H9 (cell line): ENCODE measurements around the gene CCDC93. TPM values are rescaled to one million over a fixed set of nuclear protein-coding genes. Genes with fewer than 3 reads are reported as not detected.

Source experiments
- DNase-seq: peaks from one replicate; pipeline ENCODE4 v3.0.0-alpha.2; 2017
- H2AFZ ChIP-seq: one replicate; pipeline ENCODE4 v1.6.1; 2013; ENCODE audit warnings: mild to moderate bottlenecking, low read length, control low read depth, moderate library complexity
- H2AK5ac ChIP-seq: 2 replicates; pipeline ENCODE4 v1.6.1; 2013; ENCODE audit warnings: low read length, control low read depth, mixed read lengths; ENCODE audit not compliant: insufficient read length
- H2BK120ac ChIP-seq: one replicate; pipeline ENCODE4 v1.6.1; 2013; ENCODE audit warnings: low read depth, mild to moderate bottlenecking, low read length, control low read depth, inconsistent platforms; ENCODE audit not compliant: poor library complexity, severe bottlenecking
- H2BK12ac ChIP-seq: 2 replicates; pipeline ENCODE4 v1.6.1; 2013; ENCODE audit warnings: low read length, control low read depth, mixed read lengths, low read depth; ENCODE audit not compliant: insufficient read length
- H2BK15ac ChIP-seq: 2 replicates; pipeline ENCODE4 v1.6.1; 2013; ENCODE audit warnings: low read depth, low read length, control low read depth
- H2BK20ac ChIP-seq: one replicate; pipeline ENCODE4 v1.6.1; 2013; ENCODE audit warnings: low read depth, mild to moderate bottlenecking, low read length, control low read depth, inconsistent platforms; ENCODE audit not compliant: poor library complexity, severe bottlenecking
- H2BK5ac ChIP-seq: 2 replicates; pipeline ENCODE4 v1.6.1; 2013; ENCODE audit warnings: low read length, control low read depth, mixed read lengths; ENCODE audit not compliant: insufficient read length
- H3K14ac ChIP-seq: 2 replicates; pipeline ENCODE4 v1.6.1; 2013; ENCODE audit warnings: low read length, control low read depth; ENCODE audit not compliant: insufficient read depth
- H3K18ac ChIP-seq: 2 replicates; pipeline ENCODE4 v1.6.1; 2013; ENCODE audit warnings: low read depth, mild to moderate bottlenecking, mixed read lengths, low read length, control low read depth; ENCODE audit not compliant: insufficient read length
- H3K23ac ChIP-seq: 2 replicates; pipeline ENCODE4 v1.6.1; 2013; ENCODE audit warnings: low read length, control low read depth, mixed read lengths, low read depth; ENCODE audit not compliant: insufficient read length
- H3K23me2 ChIP-seq: 2 replicates; pipeline ENCODE4 v1.6.1; 2013; ENCODE audit warnings: low read depth, mild to moderate bottlenecking, mixed read lengths, low read length, control low read depth; ENCODE audit not compliant: insufficient read length, poor library complexity, severe bottlenecking
- H3K27ac ChIP-seq: 2 replicates; pipeline ENCODE4 v1.5.1; 2013; ENCODE audit warnings: low read length, control low read depth, mixed read lengths, low read depth; ENCODE audit not compliant: insufficient read length
- H3K27me3 ChIP-seq: 2 replicates; pipeline ENCODE4 v1.6.1; 2013; ENCODE audit warnings: low read length, control low read depth, inconsistent platforms; ENCODE audit not compliant: insufficient read depth
- H3K4ac ChIP-seq: 2 replicates; pipeline ENCODE4 v1.6.1; 2013; ENCODE audit warnings: low read depth, mild to moderate bottlenecking, control low read depth, inconsistent platforms, low read length, moderate library complexity
- H3K4me1 ChIP-seq: 2 replicates; pipeline ENCODE4 v1.6.1; 2013; ENCODE audit warnings: low read length, control low read depth, inconsistent platforms; ENCODE audit not compliant: insufficient read depth
- H3K4me2 ChIP-seq: 2 replicates; pipeline ENCODE4 v1.6.1; 2013; ENCODE audit warnings: low read length, control low read depth, mixed read lengths; ENCODE audit not compliant: insufficient read length, insufficient read depth
- H3K56ac ChIP-seq: 2 replicates; pipeline ENCODE4 v1.6.1; 2013; ENCODE audit warnings: low read depth, mild to moderate bottlenecking, mixed read lengths, low read length, control low read depth; ENCODE audit not compliant: insufficient read length
- H3K79me1 ChIP-seq: 2 replicates; pipeline ENCODE4 v1.6.1; 2013; ENCODE audit warnings: low read depth, mild to moderate bottlenecking, moderate library complexity, low read length, control low read depth, inconsistent platforms; ENCODE audit not compliant: insufficient read depth, poor library complexity, severe bottlenecking
- H3K79me2 ChIP-seq: 2 replicates; pipeline ENCODE4 v1.6.1; 2013; ENCODE audit warnings: low read length, control low read depth, inconsistent platforms; ENCODE audit not compliant: insufficient read depth
- H3K9ac ChIP-seq: 2 replicates; pipeline ENCODE4 v1.6.1; 2013; ENCODE audit warnings: low read length, control low read depth, mixed read lengths; ENCODE audit not compliant: insufficient read length; ENCODE audit errors: extremely low read depth
- H3K9me3 ChIP-seq: one replicate; pipeline ENCODE4 v1.6.1; 2013; ENCODE audit warnings: low read depth, low read length, inconsistent platforms; ENCODE audit not compliant: control insufficient read depth
- H3T11ph ChIP-seq: one replicate; pipeline ENCODE4 v1.6.1; 2013; ENCODE audit warnings: mild to moderate bottlenecking, low read length, control low read depth, inconsistent platforms
- H4K20me1 ChIP-seq: one replicate; pipeline ENCODE4 v1.6.1; 2013; ENCODE audit not compliant: control insufficient read depth, insufficient read length, insufficient read depth
- H4K5ac ChIP-seq: 2 replicates; pipeline ENCODE4 v1.6.1; 2013; ENCODE audit warnings: low read depth, mild to moderate bottlenecking, mixed read lengths, low read length, control low read depth; ENCODE audit not compliant: insufficient read length
- H4K8ac ChIP-seq: replicated peaks from 2 replicates; pipeline ENCODE4 v1.6.1; 2013; ENCODE audit warnings: low read length, control low read depth, mixed read lengths, low read depth; ENCODE audit not compliant: insufficient read length
- H4K91ac ChIP-seq: 2 replicates; pipeline ENCODE4 v1.6.1; 2013; ENCODE audit warnings: low read depth, mild to moderate bottlenecking, moderate library complexity, mixed read lengths, low read length, control low read depth; ENCODE audit not compliant: insufficient read length
- H3K27ac Mint-ChIP-seq, 3 experiments: 2 replicates in 2 of 3; 3 replicates in 1 of 3; pipeline ENCODE4 v1.8.0; 2020 to 2021; ENCODE audit warnings: mixed read lengths in 3 of 3, mild to moderate bottlenecking in 1 of 3, moderate library complexity in 1 of 3
- H3K27me3 Mint-ChIP-seq: 2 replicates; pipeline ENCODE4 v1.8.0; 2021; ENCODE audit warnings: low read depth, mild to moderate bottlenecking, moderate library complexity, mixed read lengths
- H3K36me3 Mint-ChIP-seq, 3 experiments: 2 replicates in 2 of 3; 3 replicates in 1 of 3; pipeline ENCODE4 v1.8.0; 2020 to 2021; ENCODE audit warnings: low read depth in 3 of 3, mixed read lengths in 3 of 3; ENCODE audit not compliant: insufficient read depth in 1 of 3
- H3K4me1 Mint-ChIP-seq, 2 experiments: 2 replicates each; pipeline ENCODE4 v1.8.0; 2020; ENCODE audit warnings: mixed read lengths in 2 of 2
- H3K4me3 Mint-ChIP-seq, 2 experiments: 2 replicates in 1 of 2; 3 replicates in 1 of 2; pipeline ENCODE4 v1.8.0; 2020 to 2021; ENCODE audit warnings: mild to moderate bottlenecking in 2 of 2, mixed read lengths in 2 of 2, moderate library complexity in 1 of 2
- H3K9me3 Mint-ChIP-seq, 2 experiments: 2 replicates in 1 of 2; 3 replicates in 1 of 2; pipeline ENCODE4 v1.8.0; 2020; ENCODE audit warnings: mild to moderate bottlenecking in 2 of 2, mixed read lengths in 2 of 2, moderate library complexity in 1 of 2
- WGBS: extraction: QIAGEN DNeasy Blood & Tissue Kit; methylation state at CpG from one replicate; pipeline ENCODE4 v1.1.7; 2013; ENCODE audit warnings: missing lambda C conversion rate, low lambda C conversion rate, mixed read lengths; ENCODE audit not compliant: insufficient read length; ENCODE audit errors: extremely low coverage; 5-methylcytosine and 5-hydroxymethylcytosine counted together
- total RNA-seq: library from RNA; stranded (reverse); gene quantifications from 2 replicates; pipeline ENCODE4 v1.2.1, GENCODE V29; 2021
- TF ChIP-seq, protein P1 (sequence below): fragments of 200-600 bp; sonication (generic); conservative IDR thresholded peaks from 3 replicates; pipeline ENCODE4 v1.8.0; 2021; ENCODE audit warnings: antibody characterized with exemption, mild to moderate bottlenecking

Gene CCDC93
- total RNA-seq, 1 experiment from 2014 or later: 16.4 TPM

DNA sequence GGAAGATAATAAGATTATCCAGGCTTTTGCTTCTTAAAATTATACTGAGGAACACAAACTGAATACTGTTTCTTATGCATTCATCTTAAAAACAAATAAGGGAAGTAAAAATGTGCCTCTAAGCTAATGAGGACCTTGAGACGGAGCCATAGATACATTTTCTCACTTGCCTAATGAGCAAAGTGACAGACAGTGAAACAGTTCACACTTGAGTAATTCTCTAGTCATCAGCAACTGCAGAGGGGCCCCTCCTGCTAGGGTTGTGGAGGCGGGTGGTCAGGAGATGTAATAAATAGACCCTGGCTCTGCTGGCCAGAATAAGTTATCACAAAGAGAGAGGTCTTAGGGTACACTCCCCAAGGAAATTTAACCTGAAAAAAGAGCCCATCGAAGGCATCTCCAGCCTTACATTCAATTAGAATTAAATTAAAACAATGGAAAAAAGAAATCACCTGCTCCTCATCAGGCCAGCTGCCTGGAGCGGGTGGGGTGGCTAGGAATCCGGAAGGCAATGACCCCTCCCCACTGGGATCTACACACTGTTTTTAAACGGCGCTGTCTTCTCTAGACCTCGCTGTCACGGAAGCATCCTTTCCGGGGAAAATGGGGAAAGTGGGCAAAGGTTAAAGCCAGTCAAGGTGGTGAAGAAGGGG is 41.8 kb upstream of the CCDC93 start:
- Mint-ChIP-seq H3K4me1 (peaks cover 1 to 5% of the 10 kb centered on the region in 2 experiments), H3K27ac (no peak overlapping the region), H3K36me3 (no peaks in the 10 kb centered on the region), H3K4me3 (no peak overlapping the region), H3K9me3 (no peaks in the 10 kb centered on the region), H3K27me3 (peaks cover 2% of the 10 kb centered on the region; the same call in 1 of the 2 replicates)
- Histone ChIP-seq H4K5ac (no peak overlapping the region), H3K14ac (no peak overlapping the region), H3K4me1 (no peaks in the 10 kb centered on the region), H3K23me2 (no peaks in the 10 kb centered on the region), H3T11ph (no peak overlapping the region), H3K23ac (no peak overlapping the region), H4K20me1 (no peaks in the 10 kb centered on the region), H3K56ac (no peak overlapping the region), H4K91ac (no peak overlapping the region), H2BK20ac (no peak overlapping the region), H4K8ac (no peak overlapping the region), H3K27ac (no peak overlapping the region), H3K4me2 (no peak overlapping the region), H3K9ac (no peak overlapping the region), H3K79me2 (no peaks in the 10 kb centered on the region), H3K18ac (no peak overlapping the region), H3K9me3 (no peaks in the 10 kb centered on the region), H2AFZ (no peak overlapping the region), H2AK5ac (no peak overlapping the region), H3K4ac (no peak overlapping the region), H2BK15ac (no peak overlapping the region; the same call in 1 of the 2 replicates), H3K79me1 (no peaks in the 10 kb centered on the region), H2BK12ac (no peak overlapping the region), H3K27me3 (no peaks in the 10 kb centered on the region), H2BK120ac (no peak overlapping the region), H2BK5ac (no peak overlapping the region)
- no CpG with 5 or more reads among the region's 10 CpGs for WGBS
- TF ChIP-seq, protein P1, sequence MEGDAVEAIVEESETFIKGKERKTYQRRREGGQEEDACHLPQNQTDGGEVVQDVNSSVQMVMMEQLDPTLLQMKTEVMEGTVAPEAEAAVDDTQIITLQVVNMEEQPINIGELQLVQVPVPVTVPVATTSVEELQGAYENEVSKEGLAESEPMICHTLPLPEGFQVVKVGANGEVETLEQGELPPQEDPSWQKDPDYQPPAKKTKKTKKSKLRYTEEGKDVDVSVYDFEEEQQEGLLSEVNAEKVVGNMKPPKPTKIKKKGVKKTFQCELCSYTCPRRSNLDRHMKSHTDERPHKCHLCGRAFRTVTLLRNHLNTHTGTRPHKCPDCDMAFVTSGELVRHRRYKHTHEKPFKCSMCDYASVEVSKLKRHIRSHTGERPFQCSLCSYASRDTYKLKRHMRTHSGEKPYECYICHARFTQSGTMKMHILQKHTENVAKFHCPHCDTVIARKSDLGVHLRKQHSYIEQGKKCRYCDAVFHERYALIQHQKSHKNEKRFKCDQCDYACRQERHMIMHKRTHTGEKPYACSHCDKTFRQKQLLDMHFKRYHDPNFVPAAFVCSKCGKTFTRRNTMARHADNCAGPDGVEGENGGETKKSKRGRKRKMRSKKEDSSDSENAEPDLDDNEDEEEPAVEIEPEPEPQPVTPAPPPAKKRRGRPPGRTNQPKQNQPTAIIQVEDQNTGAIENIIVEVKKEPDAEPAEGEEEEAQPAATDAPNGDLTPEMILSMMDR: no peak
- no peak for DNase-seq
